HG02678 (cell line): ENCODE measurements around the gene SIAH1.
"Not testable (repeated sequence)": the region's sequence is repeated elsewhere in the genome, so short reads cannot be mapped to it uniquely, and the experiment has no call there.

Experiments
- ATAC-seq: cut with Tn5 transposase; IDR thresholded peaks from one replicate; pipeline ENCODE4 v1.9.1; 2021; ENCODE audit warnings: mild to moderate bottlenecking, moderate library complexity; ENCODE audit not compliant: unreplicated experiment

SIAH1 gene

DNA sequence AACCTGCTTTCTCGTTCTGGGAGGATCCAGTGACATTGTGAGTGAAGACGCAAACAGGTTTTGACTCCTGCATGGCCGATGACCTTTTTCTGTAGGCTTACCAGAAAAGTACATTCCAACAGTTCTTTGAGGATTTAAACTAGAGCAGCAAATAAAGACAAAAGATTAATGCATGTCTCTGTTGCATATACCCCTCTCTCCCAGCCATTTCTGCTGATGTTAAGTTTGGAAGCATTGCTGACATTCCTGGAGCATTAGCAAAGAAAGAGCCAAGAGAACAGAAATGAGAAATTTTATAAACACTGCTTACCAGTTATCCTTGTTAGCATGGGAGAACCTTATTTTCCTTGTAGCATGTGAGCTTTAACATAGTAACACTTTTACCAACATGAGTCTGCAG lies 49.3 kb downstream of the SIAH1 start:
- ATAC-seq = no peak

- ATAC-seq = no peak
Measured at GRCh38 chr16:48334325-48334724, 50.9 kb downstream of the SIAH1 start.

DNA sequence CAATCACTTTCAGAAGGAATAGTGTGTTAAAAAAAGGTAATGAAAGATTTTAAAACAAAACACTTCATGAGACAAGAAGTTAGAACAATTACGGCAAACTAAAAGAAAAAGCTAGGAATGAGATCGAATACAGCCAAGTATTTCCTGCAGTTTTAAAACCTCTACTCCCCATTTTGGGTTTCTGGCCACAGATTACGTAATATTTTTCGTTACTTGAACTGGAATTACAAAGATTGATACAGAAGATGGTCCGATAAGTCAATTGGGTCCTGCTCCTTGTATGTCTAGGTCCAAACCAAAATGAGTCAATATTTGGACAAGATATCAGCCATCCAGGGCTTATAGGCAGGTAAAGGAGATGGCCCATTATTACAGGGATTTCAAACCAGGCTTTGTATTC lies 52.2 kb downstream of the SIAH1 start:
- ATAC-seq = no peak

GRCh38 chr16:48330841-48331192 lies 54.4 kb downstream of the SIAH1 start:
- no peak for ATAC-seq

DNA sequence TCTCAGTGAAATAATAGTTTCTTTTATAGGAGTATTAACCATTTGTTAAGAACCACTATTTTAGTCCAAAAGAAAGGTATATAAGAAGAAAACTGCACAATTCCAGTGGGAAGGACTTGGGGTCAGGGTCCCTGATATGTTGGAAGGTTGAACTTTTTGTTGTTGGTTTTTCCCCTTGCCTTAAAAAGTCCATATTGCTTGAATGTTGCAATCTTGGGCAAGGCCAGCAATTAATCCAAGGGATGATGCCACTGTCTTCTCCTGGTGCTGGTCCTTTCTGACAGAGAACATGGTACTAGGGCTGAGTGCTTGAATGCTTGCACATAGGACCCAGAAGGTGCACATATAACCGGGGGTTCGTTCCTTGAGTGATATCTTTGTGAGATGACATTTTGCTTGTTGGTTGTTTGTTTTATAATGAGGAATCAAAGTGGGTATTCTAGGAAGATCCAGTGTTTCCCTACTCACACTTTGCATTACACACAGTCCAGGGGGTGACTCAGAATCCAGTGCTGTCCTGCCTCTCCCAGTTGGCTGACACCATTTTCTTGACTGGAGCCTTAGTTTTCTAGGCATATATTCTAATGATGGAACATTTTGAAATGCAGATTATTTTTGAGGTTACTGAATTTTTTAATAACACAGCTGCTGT lies 54.9 kb downstream of the SIAH1 start:
- no peak for ATAC-seq

DNA sequence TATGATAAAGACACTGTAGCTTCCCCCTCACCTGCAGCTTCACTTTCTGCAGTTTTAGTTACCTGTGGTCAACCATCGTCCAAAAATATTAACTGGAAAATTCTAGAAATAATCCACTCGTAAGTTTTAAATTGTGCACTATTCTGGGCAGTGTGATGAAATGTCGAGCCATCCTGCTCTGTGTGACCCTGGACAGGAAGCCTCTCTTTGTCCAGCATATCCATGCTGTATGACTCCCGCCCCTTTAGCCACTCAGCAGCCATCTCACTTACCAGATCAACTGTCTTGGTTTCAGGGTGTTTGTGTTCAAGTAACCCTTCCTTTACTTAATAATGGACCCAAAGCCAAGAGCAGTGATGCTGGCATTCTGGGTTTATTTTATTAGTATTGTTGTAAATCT lies 56.1 kb downstream of the SIAH1 start:
- ATAC-seq = no peak

DNA sequence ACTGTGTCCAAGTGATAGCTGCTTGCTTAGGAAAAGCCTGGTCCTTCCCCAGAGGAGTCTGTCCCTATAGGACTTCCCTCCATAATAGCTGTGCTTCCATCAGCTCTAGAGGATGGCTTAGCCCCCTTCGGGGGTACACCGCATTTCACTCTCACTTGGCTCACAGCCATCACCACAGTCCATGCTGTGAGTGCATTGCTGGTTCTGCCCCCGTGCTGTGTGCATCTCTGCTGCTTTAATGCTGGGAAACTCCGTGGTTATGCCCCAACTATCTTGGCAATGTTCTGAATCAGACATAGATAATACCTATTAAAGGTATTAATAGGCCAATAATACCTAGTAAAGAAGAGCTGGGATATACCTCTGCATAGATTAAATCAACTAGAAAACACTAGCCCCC lies 58.3 kb downstream of the SIAH1 start:
- ATAC-seq = no peak

GRCh38 chr16:48323783-48324775 lies 61.1 kb downstream of the SIAH1 start:
- ATAC-seq = no peak

- no peak for ATAC-seq
Measured at GRCh38 chr16:48321317-48322036, 63.7 kb downstream of the SIAH1 start.

DNA sequence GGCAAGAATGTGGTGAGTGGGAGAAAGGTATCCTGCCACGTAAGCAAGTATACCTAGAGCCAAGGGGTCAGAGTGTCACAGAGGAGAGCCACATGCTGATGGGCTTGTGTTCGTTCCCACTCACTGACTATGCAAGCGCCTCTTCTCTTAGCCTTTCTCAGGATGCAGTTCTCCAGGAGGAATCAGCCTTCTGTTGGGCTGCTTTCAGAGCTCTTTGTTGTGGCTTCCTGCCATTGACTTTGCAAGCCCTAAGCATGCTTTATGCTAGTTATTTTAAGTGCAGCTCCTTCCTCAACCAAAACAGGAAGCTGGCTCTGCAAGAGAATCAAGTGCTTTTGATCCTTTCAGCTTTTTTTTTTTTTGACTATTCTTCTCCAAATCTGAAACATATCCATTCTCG lies 66.6 kb downstream of the SIAH1 start:
- peak; percentile 63 for ATAC-seq

DNA sequence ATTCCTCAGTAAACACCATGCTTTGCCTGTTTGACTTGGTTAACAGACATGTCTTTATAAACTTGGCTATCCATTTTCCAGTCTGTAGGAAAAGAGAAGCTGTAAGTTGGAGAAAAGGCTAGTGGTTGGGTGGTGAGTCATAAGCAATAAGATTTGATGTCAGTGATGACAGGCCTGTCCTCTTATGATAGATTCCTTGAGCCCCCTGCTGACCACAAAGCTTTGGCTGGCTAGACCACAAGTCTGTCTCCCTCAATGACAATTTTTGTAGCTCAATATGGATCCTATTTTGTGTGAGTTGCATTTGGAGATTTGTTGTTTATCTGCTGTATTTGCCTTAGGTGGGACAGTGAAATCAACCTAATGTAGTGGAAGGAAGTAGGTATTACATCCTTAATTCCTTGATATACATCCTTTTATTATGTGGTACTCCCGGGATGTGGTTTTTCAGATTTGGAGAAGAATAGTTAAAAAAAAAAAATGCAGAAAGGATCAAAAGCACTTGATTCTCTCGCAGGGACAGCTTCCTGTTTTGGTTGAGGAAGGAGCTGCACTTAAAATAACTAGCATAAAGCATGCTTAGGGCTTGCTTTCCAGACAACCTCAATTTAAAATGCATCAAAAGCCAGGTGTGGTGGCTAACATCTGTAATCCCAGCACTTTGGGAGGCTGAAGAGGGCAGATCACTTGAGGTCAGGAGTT lies 67.4 kb downstream of the SIAH1 start:
- ATAC-seq = no peak

- no peak for ATAC-seq
Measured at GRCh38 chr16:48317026-48317425, 68.2 kb downstream of the SIAH1 start.

GRCh38 chr16:48313905-48314304 lies 71.3 kb downstream of the SIAH1 start:
- not testable (repeated sequence) for ATAC-seq

- ATAC-seq = no peak
Measured at GRCh38 chr16:48310908-48311641, 74.1 kb downstream of the SIAH1 start.
